ENCODE data around the gene S1PR2. TPM values are rescaled to one million over a fixed set of nuclear protein-coding genes. Genes with fewer than 3 reads are reported as not detected.

Gene S1PR2
- total RNA-seq, 4 donors from 2014 or later = 3.9 to 9.9 (median 8.6) TPM

GRCh38 chr19:10226376-10227025 is 4.6 kb downstream of the S1PR2 start:
- Histone ChIP-seq H3K27me3 (no peaks in the 10 kb centered on the region), H3K9me3 (no peaks in the 10 kb centered on the region), H3K27ac (peak overlapping the region; percentile 82), H3K36me3 (peaks cover 19% of the 10 kb centered on the region), H3K4me3 (peak overlapping the region; percentile 15), H3K4me1 (peaks cover 51% of the 10 kb centered on the region)
- WGBS = 57% methylated on average over 13 of the region's 13 CpGs
- peak in 2 of 3 donors; percentile 59 to 78 for TF ChIP-seq POLR2AphosphoS5 (IDR thresholded peaks at IDR 0.05)
- TF ChIP-seq POLR2A (IDR thresholded peaks at IDR 0.05) = no peak
- DNase-seq (ENCODE audit: low spot score in 2 of 2) = peak; percentile 92

DNA sequence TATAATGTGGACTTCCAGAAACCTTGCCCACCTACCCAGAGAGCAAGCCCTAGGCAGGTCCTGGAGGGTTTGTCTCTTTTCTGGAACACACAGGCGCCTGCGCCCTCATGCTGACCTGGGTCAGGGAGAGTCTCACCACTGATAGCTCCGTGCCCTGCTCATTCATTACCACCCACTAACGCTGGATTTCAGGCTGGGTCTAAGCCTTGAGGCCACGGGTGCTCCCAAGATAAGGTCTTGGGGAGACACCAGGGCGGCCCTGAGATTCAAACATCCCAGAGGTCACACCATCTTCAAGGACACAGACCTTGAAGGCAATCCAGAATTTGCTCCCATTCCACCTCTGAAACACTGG is 5.1 kb downstream of the S1PR2 start:
- TF ChIP-seq CTCF (IDR thresholded peaks at IDR 0.05) (no peak), POLR2A (IDR thresholded peaks at IDR 0.05) (no peak), EP300 (IDR thresholded peaks at IDR 0.05) (no peak), POLR2AphosphoS5 (IDR thresholded peaks at IDR 0.05) (no peak)
- peaks cover 48% of the 10 kb centered on the region for H3K4me1 ChIP-seq
- WGBS = 88% methylated on average over 3 of the region's 6 CpGs
- no peak overlapping the region for H3K4me3 ChIP-seq
- no peaks in the 10 kb centered on the region for H3K9me3 ChIP-seq
- no peaks in the 10 kb centered on the region for H3K27me3 ChIP-seq
- peak overlapping the region; percentile 68 for H3K27ac ChIP-seq
- peaks cover 20% of the 10 kb centered on the region for H3K36me3 ChIP-seq
- no peak for DNase-seq (ENCODE audit: low spot score in 2 of 2)

GRCh38 chr19:10224337-10224736 is 6.8 kb downstream of the S1PR2 start:
- H3K4me1 ChIP-seq = peaks cover 35% of the 10 kb centered on the region
- no peaks in the 10 kb centered on the region for H3K9me3 ChIP-seq
- TF ChIP-seq POLR2A (IDR thresholded peaks at IDR 0.05) (no peak), CTCF (IDR thresholded peaks at IDR 0.05) (no peak), EP300 (IDR thresholded peaks at IDR 0.05) (no peak), POLR2AphosphoS5 (IDR thresholded peaks at IDR 0.05) (no peak)
- DNase-seq (ENCODE audit: low spot score in 2 of 2) = no peak
- H3K36me3 ChIP-seq = peaks cover 20% of the 10 kb centered on the region
- no peak overlapping the region for H3K4me3 ChIP-seq
- no peak overlapping the region for H3K27ac ChIP-seq
- no peaks in the 10 kb centered on the region for H3K27me3 ChIP-seq
- WGBS = 95% methylated on average over 20 of the region's 23 CpGs

DNA sequence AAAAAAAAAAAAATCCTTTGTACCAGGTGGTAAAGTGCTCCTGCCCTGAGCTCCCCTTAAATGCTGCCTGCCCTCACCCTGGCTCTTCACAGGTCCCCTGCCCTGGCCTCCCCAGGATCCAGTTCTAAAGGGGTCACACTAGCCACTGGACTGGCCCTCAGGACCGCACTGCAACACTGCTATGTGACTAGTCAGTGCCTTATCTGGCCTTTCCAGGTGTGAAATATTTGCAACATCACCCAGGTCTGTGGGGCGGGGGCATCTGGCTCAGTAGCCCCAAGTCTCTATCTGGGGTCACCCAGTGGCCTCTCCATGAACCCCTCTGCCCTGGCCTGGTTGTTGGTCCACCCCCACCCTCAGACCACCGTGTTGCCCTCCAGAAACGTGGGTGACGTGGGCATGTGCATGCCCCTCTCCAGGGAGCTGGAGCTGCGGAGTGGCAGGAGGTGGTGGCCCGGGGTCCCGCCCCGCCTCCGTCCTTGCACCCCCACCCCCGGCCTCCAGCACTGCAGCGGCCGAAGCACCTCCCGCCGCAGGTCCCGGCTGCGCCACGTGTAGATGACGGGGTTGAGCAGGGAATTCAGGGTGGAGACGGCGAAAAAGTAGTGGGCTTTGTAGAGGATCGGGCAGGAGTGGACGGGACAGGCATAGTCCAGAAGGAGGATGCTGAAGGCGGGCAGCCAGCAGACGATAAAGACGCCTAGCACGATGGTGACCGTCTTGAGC is 7.5 kb downstream of the S1PR2 start:
- H3K4me3 ChIP-seq = no peak overlapping the region
- WGBS = 95% methylated on average over 28 of the region's 28 CpGs
- H3K27ac ChIP-seq = no peak overlapping the region
- H3K27me3 ChIP-seq = no peaks in the 10 kb centered on the region
- peaks cover 28% of the 10 kb centered on the region for H3K4me1 ChIP-seq
- peaks cover 20% of the 10 kb centered on the region for H3K36me3 ChIP-seq
- H3K9me3 ChIP-seq = no peaks in the 10 kb centered on the region
- no peak for DNase-seq (ENCODE audit: low spot score in 2 of 2)
- TF ChIP-seq POLR2AphosphoS5 (IDR thresholded peaks at IDR 0.05) (no peak), CTCF (IDR thresholded peaks at IDR 0.05) (no peak), EP300 (IDR thresholded peaks at IDR 0.05) (no peak), POLR2A (IDR thresholded peaks at IDR 0.05) (no peak)

DNA sequence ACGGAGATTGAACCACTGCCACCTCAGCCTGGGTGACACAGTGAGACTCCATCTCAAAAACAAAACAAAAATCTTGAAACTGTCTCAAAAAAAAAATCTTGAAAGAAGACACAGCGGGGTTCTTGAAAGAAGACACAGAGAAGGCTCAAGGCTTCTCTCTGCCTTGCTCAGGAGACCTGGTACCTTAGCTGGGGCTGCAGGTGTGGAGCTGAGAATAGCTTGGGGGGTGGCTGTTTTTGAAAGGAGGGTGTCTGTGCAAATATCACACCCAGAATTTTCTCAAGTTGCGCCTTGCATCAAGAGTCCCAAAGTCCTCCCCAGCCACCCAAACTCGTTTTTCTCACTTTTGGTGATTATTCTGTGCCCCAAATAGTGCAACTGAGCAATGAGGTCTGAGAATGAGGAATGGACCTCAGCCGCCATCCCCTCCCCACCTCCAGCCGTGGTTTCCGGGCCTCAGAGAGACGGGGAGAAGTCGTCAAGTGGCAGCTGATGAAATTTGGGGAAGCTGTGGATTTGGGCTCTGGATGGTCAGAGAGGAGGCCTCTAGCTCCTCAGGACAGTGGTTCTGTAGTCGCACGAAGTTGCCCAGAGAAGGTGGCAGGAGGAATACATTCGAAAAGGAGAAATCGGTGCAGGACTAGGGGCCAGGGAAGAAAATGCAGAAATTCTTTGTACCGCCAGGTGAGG is 8.8 kb downstream of the S1PR2 start:
- H3K4me3 ChIP-seq = no peak overlapping the region
- TF ChIP-seq POLR2A (IDR thresholded peaks at IDR 0.05) = no peak
- no peak for TF ChIP-seq EP300 (IDR thresholded peaks at IDR 0.05)
- TF ChIP-seq CTCF (IDR thresholded peaks at IDR 0.05) = no peak
- TF ChIP-seq POLR2AphosphoS5 (IDR thresholded peaks at IDR 0.05) = no peak
- H3K9me3 ChIP-seq = no peaks in the 10 kb centered on the region
- DNase-seq (ENCODE audit: low spot score in 2 of 2) = no peak
- 83% methylated on average over 14 of the region's 14 CpGs for WGBS
- H3K36me3 ChIP-seq = peaks cover 20% of the 10 kb centered on the region
- peaks cover 18% of the 10 kb centered on the region for H3K4me1 ChIP-seq
- H3K27me3 ChIP-seq = no peaks in the 10 kb centered on the region
- no peak overlapping the region for H3K27ac ChIP-seq

Data from suprapubic skin (tissue), 4 donors.